Skeletal muscle tissue (tissue), 4 donors: ENCODE data around the gene SIK3. TPM values are rescaled to one million over a fixed set of nuclear protein-coding genes. Genes with fewer than 3 reads are reported as not detected.

ENCODE experiments used
- H3K27ac ChIP-seq: one replicate; pipeline ENCODE4 v1.7.0; 2013; ENCODE audit warnings: mild to moderate bottlenecking, low read depth, low read length, inconsistent platforms
- H3K27me3 ChIP-seq, 3 donors: one replicate each; pipeline ENCODE4 v1.7.0; 2013; ENCODE audit warnings: low read length in 3 of 3; ENCODE audit not compliant: control insufficient read depth in 3 of 3, insufficient read depth in 3 of 3
- H3K36me3 ChIP-seq, 3 donors: one replicate each; pipeline ENCODE4 v1.7.0; 2013; ENCODE audit warnings: low read length in 3 of 3; ENCODE audit not compliant: control insufficient read depth in 3 of 3, insufficient read depth in 3 of 3
- H3K4me1 ChIP-seq, 3 donors: one replicate each; pipeline ENCODE4 v1.7.0; 2013; ENCODE audit warnings: low read length in 3 of 3, mild to moderate bottlenecking in 3 of 3; ENCODE audit not compliant: control insufficient read depth in 3 of 3, insufficient read depth in 3 of 3
- H3K4me3 ChIP-seq, 3 donors: one replicate each; pipeline ENCODE4 v1.7.0; 2013; ENCODE audit warnings: low read length in 3 of 3
- H3K9ac ChIP-seq, 3 donors: one replicate each; pipeline ENCODE4 v1.7.0; 2013; ENCODE audit warnings: low read length in 3 of 3, mild to moderate bottlenecking in 3 of 3, moderate library complexity in 2 of 3, low read depth in 1 of 3
- H3K9me3 ChIP-seq, 3 donors: one replicate each; pipeline ENCODE4 v1.7.0; 2013; ENCODE audit warnings: low read length in 3 of 3; ENCODE audit not compliant: control insufficient read depth in 3 of 3
- total RNA-seq: library from RNA; depleted of rRNA; stranded (reverse); fragments of >200 nt; gene quantifications from one replicate; pipeline ENCODE4 v1.2.3, GENCODE V29; 2014
- donor health status: Osteomylitis.

SIK3 gene
- total RNA-seq, 1 donor from 2014 or later = 21.4 TPM

DNA sequence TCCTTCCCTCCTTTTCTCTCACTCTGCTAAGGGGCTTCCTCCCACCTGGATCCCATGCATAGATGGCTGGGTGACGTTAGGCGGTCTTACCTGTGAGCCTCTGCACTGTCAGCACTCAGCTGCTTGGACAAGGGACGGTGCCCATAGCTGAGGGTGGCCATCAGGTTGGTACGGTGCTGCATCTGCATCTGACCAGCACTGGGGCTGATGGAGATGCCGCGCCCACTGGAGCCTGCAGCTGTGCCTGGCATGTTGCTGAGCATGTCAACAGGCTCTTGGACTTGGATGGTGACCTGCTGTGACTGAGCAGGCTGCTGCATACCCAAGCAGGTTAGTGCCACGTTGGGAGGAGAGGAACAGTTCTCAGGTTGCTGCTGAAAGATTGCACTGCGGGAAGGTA is 239.1 kb downstream of the SIK3 start:
- peaks cover 0 to 1% (median 0%) of the 10 kb centered on the region in 3 donors for H3K4me1 ChIP-seq
- H3K4me3 ChIP-seq = no peak overlapping the region
- H3K9me3 ChIP-seq = no peaks in the 10 kb centered on the region
- H3K27me3 ChIP-seq = no peaks in the 10 kb centered on the region
- H3K36me3 ChIP-seq = peaks cover 37 to 74% (median 67%) of the 10 kb centered on the region in 3 donors
- H3K9ac ChIP-seq = no peak overlapping the region
- no peak overlapping the region for H3K27ac ChIP-seq

DNA sequence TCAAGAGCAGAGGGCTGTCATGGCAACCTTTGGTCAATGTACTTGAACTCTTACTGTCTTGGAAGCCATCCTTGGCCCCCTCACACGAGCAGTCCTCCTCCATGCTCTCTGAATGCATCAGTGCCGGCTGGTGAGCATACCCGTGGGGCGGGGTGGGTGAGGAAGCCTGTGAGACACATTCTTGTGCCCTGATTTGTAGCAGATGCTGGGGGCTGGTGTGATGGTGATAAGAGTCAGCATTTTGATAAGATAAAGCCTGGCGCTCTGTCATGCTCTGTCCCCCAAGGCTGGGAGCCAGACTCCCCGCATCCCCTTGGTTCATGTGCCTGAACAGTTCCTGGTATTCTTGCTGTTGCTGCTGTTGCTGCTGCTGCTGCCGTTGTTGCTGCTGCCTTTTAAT is 240.3 kb downstream of the SIK3 start:
- Histone ChIP-seq H3K36me3 (peaks cover 33 to 66% (median 59%) of the 10 kb centered on the region in 3 donors), H3K27ac (no peak overlapping the region), H3K27me3 (no peaks in the 10 kb centered on the region)

DNA sequence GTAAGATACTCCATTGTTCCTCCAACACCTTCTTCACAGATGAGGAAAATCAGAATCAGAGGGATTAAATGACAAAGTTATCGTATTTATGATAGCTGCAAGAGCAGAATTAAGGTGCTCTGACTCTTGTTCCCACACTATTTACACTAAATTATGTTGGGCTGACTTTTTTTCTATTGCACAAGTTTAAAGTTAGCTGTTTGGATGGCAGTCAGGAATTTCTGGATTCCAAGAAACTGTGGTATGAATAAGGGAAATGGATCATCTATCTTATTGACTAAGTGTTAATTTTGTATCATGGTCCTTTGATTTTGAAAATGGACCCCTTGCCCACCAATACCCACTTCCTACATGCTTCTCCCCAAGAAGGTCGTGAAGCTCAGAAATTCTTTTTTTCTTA is 240.9 kb downstream of the SIK3 start:
- no peaks in the 10 kb centered on the region for H3K27me3 ChIP-seq
- H3K36me3 ChIP-seq = peaks cover 30 to 61% (median 54%) of the 10 kb centered on the region in 3 donors
- no peaks in the 10 kb centered on the region for H3K9me3 ChIP-seq
- no peak overlapping the region for H3K9ac ChIP-seq
- no peak overlapping the region for H3K27ac ChIP-seq
- peaks cover 4 to 12% (median 9%) of the 10 kb centered on the region in 3 donors for H3K4me1 ChIP-seq
- H3K4me3 ChIP-seq = no peak overlapping the region

More for the DNA sequence above, 240.3 kb downstream of the SIK3 start:
- Histone ChIP-seq H3K9ac (no peak overlapping the region), H3K9me3 (no peaks in the 10 kb centered on the region), H3K4me3 (no peak overlapping the region), H3K4me1 (peaks cover 0 to 6% (median 4%) of the 10 kb centered on the region in 3 donors)

DNA sequence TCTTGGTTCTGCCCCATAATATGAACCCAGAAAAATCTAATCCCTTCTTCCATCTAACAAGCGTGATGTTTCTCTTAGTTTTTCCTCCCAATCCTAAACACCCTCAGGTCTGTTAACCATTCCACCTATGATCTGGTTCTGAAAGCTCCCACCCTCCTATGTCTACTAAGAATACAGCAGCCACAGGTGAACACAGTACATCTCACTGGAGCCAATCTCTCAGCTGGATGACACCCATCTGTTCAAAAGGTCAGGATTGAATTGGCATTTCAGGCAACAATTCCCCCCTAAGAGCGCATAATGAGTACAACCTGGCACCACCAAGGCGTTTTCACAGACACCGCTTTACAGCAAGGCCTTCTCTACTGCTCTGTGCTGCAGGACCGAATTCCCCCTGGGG is 241.8 kb downstream of the SIK3 start:
- H3K36me3 ChIP-seq = peaks cover 26 to 55% (median 45%) of the 10 kb centered on the region in 3 donors
- H3K27ac ChIP-seq = no peak overlapping the region
- no peaks in the 10 kb centered on the region for H3K9me3 ChIP-seq
- no peaks in the 10 kb centered on the region for H3K27me3 ChIP-seq
- H3K9ac ChIP-seq = no peak overlapping the region
- no peak overlapping the region for H3K4me3 ChIP-seq
- peaks cover 6 to 21% (median 16%) of the 10 kb centered on the region in 3 donors for H3K4me1 ChIP-seq

DNA sequence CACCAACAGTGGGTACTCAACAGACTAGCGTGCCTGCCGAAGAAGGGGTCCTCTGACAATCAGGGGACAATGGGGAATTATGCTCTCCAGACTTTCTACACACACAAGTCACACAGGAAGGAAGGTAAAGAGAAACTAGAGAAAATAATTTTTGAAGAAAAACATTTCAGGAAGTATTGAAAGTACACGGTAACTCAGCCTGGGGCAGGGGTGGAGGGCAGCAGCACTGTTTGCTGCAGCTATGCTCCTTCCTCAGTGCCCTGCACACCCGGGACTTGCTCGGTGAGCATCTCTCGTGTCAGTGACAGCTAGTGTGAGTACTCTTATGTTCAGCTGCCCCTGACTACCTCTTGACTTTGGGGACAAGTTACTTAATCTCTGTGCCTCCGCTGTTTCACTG is 242.8 kb downstream of the SIK3 start:
- Histone ChIP-seq H3K9me3 (no peaks in the 10 kb centered on the region), H3K9ac (no peak overlapping the region), H3K36me3 (peaks cover 18 to 46% (median 35%) of the 10 kb centered on the region in 3 donors), H3K4me1 (peaks cover 6 to 21% (median 16%) of the 10 kb centered on the region in 3 donors), H3K27me3 (no peaks in the 10 kb centered on the region), H3K4me3 (no peak overlapping the region), H3K27ac (no peak overlapping the region)

DNA sequence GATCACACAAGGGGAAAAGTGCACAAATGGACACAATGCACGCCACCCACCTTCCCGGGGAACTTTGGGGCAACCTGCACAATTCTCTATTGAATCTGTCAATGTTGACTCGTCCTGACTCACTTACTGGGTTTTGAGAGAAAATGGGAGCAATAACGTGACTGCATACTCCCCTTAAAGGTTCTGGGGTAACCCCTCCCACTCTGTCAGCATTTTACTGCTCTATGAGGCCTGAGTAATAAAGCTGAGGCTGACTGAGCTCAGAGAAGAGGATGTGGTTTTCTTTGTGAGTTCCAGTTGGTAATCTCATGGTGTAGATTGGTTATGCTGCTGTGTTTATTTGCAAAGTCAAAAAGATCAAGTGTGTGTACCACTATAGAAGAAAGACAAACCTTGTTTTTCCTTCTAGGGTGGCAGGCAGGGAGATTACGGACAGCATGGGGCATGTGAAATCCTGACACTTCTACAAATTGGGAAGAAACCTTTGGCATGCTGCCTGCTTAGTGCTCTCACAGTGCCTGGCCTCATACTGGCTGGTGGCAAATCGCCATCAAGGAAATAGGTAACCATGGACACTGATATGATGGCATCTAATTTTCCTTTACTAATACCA is 244.7 kb downstream of the SIK3 start:
- H3K4me3 ChIP-seq = no peak overlapping the region
- no peak overlapping the region for H3K9ac ChIP-seq
- no peaks in the 10 kb centered on the region for H3K9me3 ChIP-seq

DNA sequence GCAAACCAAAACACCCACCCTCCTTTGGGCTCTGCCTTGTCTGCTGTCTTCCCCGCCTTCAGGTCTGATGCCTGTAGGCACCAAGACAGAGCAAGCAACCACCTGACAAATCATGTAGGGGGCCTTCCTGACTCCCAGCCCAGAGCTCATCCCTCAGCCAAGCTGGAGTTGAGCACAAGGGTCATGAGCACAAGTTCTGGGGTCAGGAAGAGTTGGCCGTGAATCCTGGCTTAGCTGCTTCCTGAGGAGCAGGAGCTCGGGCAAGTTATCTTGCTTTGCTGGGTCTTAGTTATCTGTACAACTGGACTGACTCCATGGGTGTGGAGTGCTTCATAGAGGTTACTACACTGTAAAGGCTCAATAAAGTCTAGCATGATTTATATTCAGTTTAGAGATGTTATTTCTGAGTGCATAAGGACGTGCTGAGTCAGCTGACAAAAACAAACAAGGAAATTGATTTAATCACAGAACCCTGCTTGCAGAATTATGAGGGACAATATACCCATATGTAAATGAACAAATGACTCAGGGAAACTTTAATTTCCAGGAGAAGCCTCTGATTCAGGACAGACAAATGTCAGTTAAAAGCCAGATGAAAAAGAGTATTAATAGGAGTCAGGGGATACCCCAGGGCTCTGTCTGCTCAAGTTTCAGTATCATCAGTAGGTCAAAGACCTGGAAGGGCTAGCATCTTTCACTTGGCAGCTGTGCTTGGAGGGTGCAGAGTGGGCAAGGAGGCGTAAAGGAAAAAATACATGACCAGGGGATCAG is 245.8 kb downstream of the SIK3 start:
- H3K27me3 ChIP-seq = no peaks in the 10 kb centered on the region
- no peak overlapping the region for H3K27ac ChIP-seq
- peaks cover 13 to 35% (median 20%) of the 10 kb centered on the region in 3 donors for H3K36me3 ChIP-seq
- H3K4me3 ChIP-seq = no peak overlapping the region
- peaks cover 6 to 21% (median 16%) of the 10 kb centered on the region in 3 donors for H3K4me1 ChIP-seq
- H3K9ac ChIP-seq = no peak overlapping the region
- H3K9me3 ChIP-seq = no peaks in the 10 kb centered on the region

More for the DNA sequence above, 244.7 kb downstream of the SIK3 start:
- Histone ChIP-seq H3K36me3 (peaks cover 17 to 41% (median 24%) of the 10 kb centered on the region in 3 donors), H3K4me1 (peaks cover 6 to 21% (median 16%) of the 10 kb centered on the region in 3 donors), H3K27ac (no peak overlapping the region), H3K27me3 (no peaks in the 10 kb centered on the region)

DNA sequence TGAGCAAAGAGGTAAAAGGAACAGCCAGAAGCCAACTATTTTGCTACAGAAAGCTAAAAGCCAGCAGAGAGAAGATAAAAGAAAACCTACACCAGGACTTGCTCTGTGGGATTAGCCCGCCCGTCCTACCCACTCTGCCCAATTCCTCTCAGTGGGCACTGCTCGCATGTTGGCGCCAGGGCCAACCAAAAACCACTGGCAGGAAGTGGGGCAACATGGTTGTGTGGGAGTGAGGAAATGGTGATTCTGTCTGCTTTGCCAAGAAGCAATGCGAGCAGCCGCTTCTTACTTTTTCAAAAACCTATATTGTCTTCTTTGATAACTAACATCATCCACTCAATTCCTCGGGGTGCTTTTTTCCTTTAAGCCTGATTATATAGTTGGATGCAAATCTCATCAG is 246.6 kb downstream of the SIK3 start:
- Histone ChIP-seq H3K27ac (no peak overlapping the region), H3K27me3 (no peaks in the 10 kb centered on the region), H3K36me3 (peaks cover 20 to 37% (median 21%) of the 10 kb centered on the region in 3 donors)

DNA sequence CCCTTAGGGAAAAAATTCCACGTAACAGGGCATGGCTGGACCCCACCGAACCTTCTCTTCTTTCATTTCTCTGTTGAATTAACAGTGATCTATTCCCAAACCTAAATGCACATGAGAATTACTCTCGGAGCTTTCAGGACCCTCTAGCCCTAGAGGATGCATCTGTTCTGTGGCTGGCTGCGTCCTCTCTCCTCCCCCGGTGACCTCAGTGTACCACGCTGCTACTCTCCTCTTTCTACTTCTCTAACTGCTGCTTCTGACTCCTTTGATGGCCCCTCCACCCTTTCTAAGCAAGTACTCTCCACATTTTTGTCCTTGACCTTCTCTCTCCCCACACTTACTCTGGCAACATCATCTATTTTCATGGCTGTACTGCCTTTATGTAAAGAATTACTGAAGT is 248.7 kb downstream of the SIK3 start:
- no peaks in the 10 kb centered on the region for H3K27me3 ChIP-seq
- H3K9me3 ChIP-seq = no peaks in the 10 kb centered on the region
- H3K36me3 ChIP-seq = peaks cover 28 to 45% (median 29%) of the 10 kb centered on the region in 3 donors
- H3K4me3 ChIP-seq = no peak overlapping the region
- peaks cover 8 to 24% (median 19%) of the 10 kb centered on the region in 3 donors for H3K4me1 ChIP-seq
- H3K9ac ChIP-seq = no peak overlapping the region
- H3K27ac ChIP-seq = no peak overlapping the region

More for the DNA sequence above, 246.6 kb downstream of the SIK3 start:
- H3K9ac ChIP-seq = no peak overlapping the region
- H3K4me3 ChIP-seq = no peak overlapping the region
- no peaks in the 10 kb centered on the region for H3K9me3 ChIP-seq
- H3K4me1 ChIP-seq = peaks cover 6 to 21% (median 16%) of the 10 kb centered on the region in 3 donors

DNA sequence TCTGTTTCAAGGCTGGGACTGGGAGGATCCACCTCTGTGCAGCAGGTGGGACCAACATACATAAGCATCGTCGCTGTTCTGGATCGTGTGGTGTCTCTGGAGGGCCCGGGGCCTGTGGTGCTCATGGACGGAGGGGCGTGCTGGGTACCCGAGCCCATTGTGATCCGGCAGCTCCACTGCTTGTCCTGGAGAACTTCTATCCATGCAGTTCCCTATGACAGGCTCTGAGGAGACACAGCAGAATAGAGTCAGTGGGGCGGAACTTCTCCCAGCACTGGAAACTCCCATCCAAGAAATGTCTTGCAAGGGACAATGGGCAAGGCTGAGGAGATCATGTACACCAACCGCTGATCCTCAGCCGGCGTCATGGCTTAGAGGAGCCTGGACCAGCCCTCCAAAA is 249.2 kb downstream of the SIK3 start:
- Histone ChIP-seq H3K36me3 (peaks cover 29 to 43% (median 29%) of the 10 kb centered on the region in 3 donors), H3K4me1 (peaks cover 8 to 24% (median 19%) of the 10 kb centered on the region in 3 donors), H3K27me3 (no peaks in the 10 kb centered on the region), H3K9me3 (no peaks in the 10 kb centered on the region), H3K9ac (no peak overlapping the region), H3K27ac (no peak overlapping the region), H3K4me3 (no peak overlapping the region)
